Fibroblast of mammary gland (primary cell): ENCODE results near the gene MYLK4.
A peak's percentile ranks its signal among the peaks of the same experiment; 100 is the strongest.

Source experiments
- DNase-seq: peaks from one replicate; pipeline ENCODE4 v3.0.0-alpha.2; 2010; ENCODE audit warnings: low read depth
- H3K4me3 ChIP-seq: 2 replicates; pipeline ENCODE4 v1.5.1; 2011; ENCODE audit warnings: low read depth, mild to moderate bottlenecking, low read length, moderate library complexity; ENCODE audit not compliant: control insufficient read depth
- CTCF ChIP-seq: conservative IDR thresholded peaks from 2 replicates; pipeline ENCODE4 v1.5.1; 2011; ENCODE audit warnings: low read depth, low read length, inconsistent platforms; ENCODE audit not compliant: control insufficient read depth, insufficient read depth

Gene MYLK4

GRCh38 chr6:2639896-2640295 is 110.8 kb downstream of the MYLK4 start:
- DNase-seq: no peak
- H3K4me3 ChIP-seq: no peak overlapping the region
- TF ChIP-seq CTCF: no peak

- H3K4me3 ChIP-seq: no peak overlapping the region
- no peak for DNase-seq
- TF ChIP-seq CTCF: no peak
Measured at GRCh38 chr6:2639167-2639566, 111.6 kb downstream of the MYLK4 start.

- TF ChIP-seq CTCF: no peak
- DNase-seq: no peak
Measured at GRCh38 chr6:2636672-2637071, 114.0 kb downstream of the MYLK4 start.

GRCh38 chr6:2635911-2636310 is 114.8 kb downstream of the MYLK4 start:
- no peak for TF ChIP-seq CTCF

More at GRCh38 chr6:2636672-2637071, 114.0 kb downstream of the MYLK4 start:
- no peak overlapping the region for H3K4me3 ChIP-seq

GRCh38 chr6:2634139-2634964 is 116.4 kb downstream of the MYLK4 start:
- peak overlapping the region; percentile 23 for H3K4me3 ChIP-seq
- TF ChIP-seq CTCF: peak; percentile 81

More at GRCh38 chr6:2635911-2636310, 114.8 kb downstream of the MYLK4 start:
- H3K4me3 ChIP-seq: no peak overlapping the region
- no peak for DNase-seq

GRCh38 chr6:2633736-2634135 is 117.0 kb downstream of the MYLK4 start:
- no peak for DNase-seq
- peak overlapping the region; percentile 23 for H3K4me3 ChIP-seq
- TF ChIP-seq CTCF: no peak

More at GRCh38 chr6:2634139-2634964, 116.4 kb downstream of the MYLK4 start:
- peak; percentile 90 for DNase-seq
